ENCODE measurements around the gene APLP1. TPM values are rescaled to one million over a fixed set of nuclear protein-coding genes. Genes with fewer than 3 reads are reported as not detected.

APLP1 gene
- total RNA-seq, 1 donor from 2014 or later, result 0.21 TPM

DNA sequence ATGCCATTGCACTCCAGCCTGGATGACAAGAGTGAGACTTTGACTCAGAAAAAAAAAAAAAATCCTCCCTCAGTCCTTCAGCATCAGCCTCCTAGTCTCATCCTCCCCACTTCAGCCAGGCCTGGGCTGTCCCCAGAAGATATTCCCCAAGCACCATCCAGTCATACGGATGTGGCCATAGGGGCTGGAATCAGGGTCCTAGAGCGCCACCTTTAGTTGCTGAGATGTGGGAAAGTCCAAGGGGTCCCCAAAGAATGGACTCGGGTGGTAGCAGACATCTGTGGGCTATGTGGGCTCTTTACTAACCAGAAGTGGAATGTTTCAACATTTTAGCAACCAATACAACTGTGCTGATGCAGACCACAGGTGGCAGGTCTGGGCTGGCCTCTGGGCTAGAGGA lies 42.8 kb downstream of the APLP1 start:
- intact Hi-C loops (cut with DNase I), result no loop called here
- no peaks in the 10 kb centered on the region for H3K27me3 ChIP-seq
- H3K4me3 ChIP-seq, result no peak overlapping the region
- H3K27ac ChIP-seq, result no peak overlapping the region
- H3K36me3 ChIP-seq, result no peaks in the 10 kb centered on the region
- TF ChIP-seq, protein P1, sequence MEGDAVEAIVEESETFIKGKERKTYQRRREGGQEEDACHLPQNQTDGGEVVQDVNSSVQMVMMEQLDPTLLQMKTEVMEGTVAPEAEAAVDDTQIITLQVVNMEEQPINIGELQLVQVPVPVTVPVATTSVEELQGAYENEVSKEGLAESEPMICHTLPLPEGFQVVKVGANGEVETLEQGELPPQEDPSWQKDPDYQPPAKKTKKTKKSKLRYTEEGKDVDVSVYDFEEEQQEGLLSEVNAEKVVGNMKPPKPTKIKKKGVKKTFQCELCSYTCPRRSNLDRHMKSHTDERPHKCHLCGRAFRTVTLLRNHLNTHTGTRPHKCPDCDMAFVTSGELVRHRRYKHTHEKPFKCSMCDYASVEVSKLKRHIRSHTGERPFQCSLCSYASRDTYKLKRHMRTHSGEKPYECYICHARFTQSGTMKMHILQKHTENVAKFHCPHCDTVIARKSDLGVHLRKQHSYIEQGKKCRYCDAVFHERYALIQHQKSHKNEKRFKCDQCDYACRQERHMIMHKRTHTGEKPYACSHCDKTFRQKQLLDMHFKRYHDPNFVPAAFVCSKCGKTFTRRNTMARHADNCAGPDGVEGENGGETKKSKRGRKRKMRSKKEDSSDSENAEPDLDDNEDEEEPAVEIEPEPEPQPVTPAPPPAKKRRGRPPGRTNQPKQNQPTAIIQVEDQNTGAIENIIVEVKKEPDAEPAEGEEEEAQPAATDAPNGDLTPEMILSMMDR (IDR thresholded peaks at IDR 0.05), result no peak
- H3K9me3 ChIP-seq, result no peaks in the 10 kb centered on the region
- no peaks in the 10 kb centered on the region for H3K4me1 ChIP-seq
- DNase-seq (ENCODE audit: low spot score in 2 of 2), result no peak

DNA sequence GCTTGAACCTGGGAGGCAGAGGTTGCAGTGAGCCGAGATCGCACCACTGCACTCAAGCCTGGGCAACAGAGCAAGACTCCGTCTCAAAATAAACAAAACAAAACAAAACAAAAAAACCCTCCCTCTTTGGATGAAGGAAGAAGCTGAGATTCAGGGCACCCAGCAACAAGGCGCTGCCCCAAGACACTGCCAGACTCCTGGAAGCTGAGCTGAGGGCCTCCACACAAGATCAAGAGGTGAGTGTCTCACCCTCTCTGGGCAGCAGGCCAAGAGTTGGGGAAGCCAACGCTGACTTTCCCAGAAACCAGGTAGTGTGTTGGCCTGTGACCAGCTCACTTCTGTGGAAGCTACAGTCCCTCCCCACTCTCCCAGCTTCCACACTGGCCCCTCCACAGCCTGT lies 43.4 kb downstream of the APLP1 start:
- Histone ChIP-seq H3K9me3 (no peaks in the 10 kb centered on the region), H3K27me3 (no peaks in the 10 kb centered on the region), H3K4me3 (no peak overlapping the region), H3K27ac (no peak overlapping the region), H3K4me1 (no peaks in the 10 kb centered on the region), H3K36me3 (no peaks in the 10 kb centered on the region)
- TF ChIP-seq, protein P1 (IDR thresholded peaks at IDR 0.05), result no peak
- intact Hi-C loops (cut with DNase I), result no loop called here
- no peak for DNase-seq (ENCODE audit: low spot score in 2 of 2)

DNA sequence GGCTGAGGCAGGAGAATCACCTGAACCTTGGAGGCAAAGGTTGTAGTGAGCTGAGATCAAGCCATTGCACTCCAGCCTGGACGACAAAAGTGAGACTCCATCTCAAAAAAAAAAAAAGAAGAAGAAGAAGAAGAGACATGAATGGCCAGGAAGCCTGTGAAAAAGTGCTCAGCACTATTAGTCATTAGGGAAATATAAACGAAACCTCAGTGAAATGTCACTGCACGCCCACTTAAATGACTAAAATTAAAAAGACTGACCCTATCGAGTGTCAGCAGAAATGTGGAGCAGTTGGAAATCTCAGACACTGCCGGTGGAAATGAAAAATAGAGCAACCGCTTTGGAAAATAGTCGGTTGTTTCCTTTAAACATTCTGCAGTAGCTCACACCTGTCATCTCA lies 45.2 kb downstream of the APLP1 start:
- DNase-seq (ENCODE audit: low spot score in 2 of 2), result no peak
- TF ChIP-seq, protein P1 (IDR thresholded peaks at IDR 0.05), result no peak

DNA sequence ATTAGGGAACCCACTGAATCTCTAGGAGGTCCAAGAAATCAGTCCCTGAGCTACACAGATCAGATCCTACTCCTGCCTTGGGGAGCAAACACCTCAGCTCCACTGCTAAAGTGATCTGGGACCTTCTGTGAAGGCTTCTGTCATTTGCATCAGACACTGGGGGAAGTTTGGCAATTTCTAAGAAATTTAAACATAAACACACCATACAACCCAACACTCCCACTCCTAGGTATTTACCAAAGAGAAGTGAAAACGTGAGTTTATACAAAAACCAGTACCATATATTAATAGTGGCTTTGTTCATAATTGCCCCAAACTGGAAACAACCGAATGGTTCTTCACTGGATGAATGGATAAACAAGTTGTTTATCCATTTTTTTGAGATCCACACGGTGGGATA lies 47.1 kb downstream of the APLP1 start:
- TF ChIP-seq, protein P1 (IDR thresholded peaks at IDR 0.05), result no peak

More for the DNA sequence above, 45.2 kb downstream of the APLP1 start:
- Histone ChIP-seq H3K27me3 (no peaks in the 10 kb centered on the region), H3K27ac (no peak overlapping the region), H3K36me3 (no peaks in the 10 kb centered on the region), H3K4me3 (no peak overlapping the region), H3K4me1 (no peaks in the 10 kb centered on the region), H3K9me3 (no peaks in the 10 kb centered on the region)
- intact Hi-C loops (cut with DNase I), result no loop called here

DNA sequence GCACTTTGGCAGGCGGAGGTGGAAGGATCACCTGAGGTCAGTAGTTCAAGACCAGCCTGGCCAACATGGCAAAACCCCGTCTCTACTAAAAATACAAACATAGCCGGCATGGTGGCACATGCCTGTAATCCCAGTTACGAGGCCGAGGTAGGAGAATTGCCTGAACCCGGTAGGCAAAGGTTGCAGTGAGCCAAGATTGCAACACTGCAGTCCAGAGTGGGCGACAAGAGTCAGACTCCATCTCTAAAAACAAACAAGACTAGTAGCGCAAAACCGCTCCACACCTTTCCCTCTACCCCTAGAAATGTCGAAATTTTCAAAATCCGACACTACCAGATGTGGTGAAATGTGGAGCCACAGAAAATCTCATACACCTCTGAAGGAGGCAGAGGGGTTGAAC lies 50.9 kb downstream of the APLP1 start:
- H3K27ac ChIP-seq, result no peak overlapping the region
- TF ChIP-seq, protein P1 (IDR thresholded peaks at IDR 0.05), result no peak
- intact Hi-C loops (cut with DNase I), result no loop called here
- DNase-seq (ENCODE audit: low spot score in 2 of 2), result no peak
- no peaks in the 10 kb centered on the region for H3K9me3 ChIP-seq
- no peaks in the 10 kb centered on the region for H3K36me3 ChIP-seq
- H3K4me1 ChIP-seq, result no peaks in the 10 kb centered on the region
- no peaks in the 10 kb centered on the region for H3K27me3 ChIP-seq
- no peak overlapping the region for H3K4me3 ChIP-seq

More for the DNA sequence above, 47.1 kb downstream of the APLP1 start:
- Histone ChIP-seq H3K36me3 (no peaks in the 10 kb centered on the region), H3K4me1 (no peaks in the 10 kb centered on the region), H3K9me3 (no peaks in the 10 kb centered on the region), H3K27ac (no peak overlapping the region), H3K4me3 (no peak overlapping the region), H3K27me3 (no peaks in the 10 kb centered on the region)
- intact Hi-C loops (cut with DNase I), result no loop called here
- no peak for DNase-seq (ENCODE audit: low spot score in 2 of 2)

DNA sequence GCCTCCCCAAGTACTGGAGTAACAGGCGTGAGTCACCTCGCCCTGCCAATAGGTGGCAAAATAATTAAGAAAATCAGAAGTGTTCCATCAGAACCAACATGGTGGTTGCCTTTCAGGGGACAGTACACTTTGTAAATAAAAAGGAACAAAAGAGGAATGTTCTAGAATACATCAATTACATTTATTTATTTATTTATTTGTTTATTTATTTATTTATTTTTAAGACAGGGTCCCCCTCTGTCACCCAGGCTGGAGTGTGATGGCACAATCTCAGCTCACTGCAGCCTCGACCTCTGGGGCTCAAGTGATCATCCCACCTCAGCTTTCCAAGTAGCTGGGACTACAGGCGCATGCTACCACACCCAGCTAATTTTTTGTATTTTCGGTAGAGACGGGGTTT lies 52.6 kb downstream of the APLP1 start:
- TF ChIP-seq, protein P1 (IDR thresholded peaks at IDR 0.05), result no peak
- Histone ChIP-seq H3K27me3 (no peaks in the 10 kb centered on the region), H3K4me1 (no peaks in the 10 kb centered on the region), H3K36me3 (no peaks in the 10 kb centered on the region), H3K9me3 (no peaks in the 10 kb centered on the region), H3K4me3 (no peak overlapping the region), H3K27ac (no peak overlapping the region)
- DNase-seq (ENCODE audit: low spot score in 2 of 2), result no peak
- intact Hi-C loops (cut with DNase I), result no loop called here
